Activated naive CD4-positive, alpha-beta T cell treated with anti-CD3 and anti-CD28 coated beads, Interleukin-2, amount 10 ng/mL, durations not matched to agents 7 days and 5 days (primary cell): ENCODE results near the gene KRT6B.
"Not testable (repeated sequence)": the region's sequence is repeated elsewhere in the genome, so short reads cannot be mapped to it uniquely, and the experiment has no call there.

Experiments
- CTCF ChIA-PET: fragments of 350-600 bp; sonication (Branson Sonifier 250); formaldehyde crosslinking; loops from one replicate; lab custom pipeline; 2021; ENCODE audit warnings: antibody characterized with exemption; lab: Charles Lee
- DNase-seq: peaks from one replicate; pipeline ENCODE4 v3.0.0-alpha.2; 2020
- H3K27ac Mint-ChIP-seq: one replicate; pipeline ENCODE4 v1.8.0; 2021; ENCODE audit warnings: mild to moderate bottlenecking, moderate library complexity, mixed read lengths
- H3K27me3 Mint-ChIP-seq: one replicate; pipeline ENCODE4 v1.8.0; 2021; ENCODE audit warnings: mild to moderate bottlenecking, mixed read lengths
- H3K36me3 Mint-ChIP-seq: one replicate; pipeline ENCODE4 v1.8.0; 2021; ENCODE audit warnings: mixed read lengths
- H3K4me1 Mint-ChIP-seq: one replicate; pipeline ENCODE4 v1.8.0; 2021; ENCODE audit warnings: mixed read lengths
- H3K4me3 Mint-ChIP-seq: one replicate; pipeline ENCODE4 v1.8.0; 2021; ENCODE audit warnings: mild to moderate bottlenecking, moderate library complexity, mixed read lengths
- H3K9me3 Mint-ChIP-seq: one replicate; pipeline ENCODE4 v1.8.0; 2021; ENCODE audit warnings: mixed read lengths

Gene KRT6B

GRCh38 chr12:52487744-52488443, 35.9 kb upstream of the KRT6B start:
- H3K4me3 Mint-ChIP-seq, H3K4me1 Mint-ChIP-seq, DNase-seq, H3K36me3 Mint-ChIP-seq, CTCF ChIA-PET, H3K9me3 Mint-ChIP-seq, H3K27ac Mint-ChIP-seq: not testable (repeated sequence)
- peaks cover 53% of the 10 kb centered on the region for H3K27me3 Mint-ChIP-seq

- H3K9me3 Mint-ChIP-seq, result peaks cover 4% of the 10 kb centered on the region
- DNase-seq, result no peak
- H3K36me3 Mint-ChIP-seq, result no peaks in the 10 kb centered on the region
- peaks cover 52% of the 10 kb centered on the region for H3K27me3 Mint-ChIP-seq
- no peaks in the 10 kb centered on the region for H3K4me1 Mint-ChIP-seq
- no peak overlapping the region for H3K4me3 Mint-ChIP-seq
- no peak overlapping the region for H3K27ac Mint-ChIP-seq
- CTCF ChIA-PET, result no interaction called here
These were observed 35.3 kb upstream of the KRT6B start for GRCh38 chr12:52487211-52487610.

- peaks cover 4% of the 10 kb centered on the region for H3K9me3 Mint-ChIP-seq
- H3K27ac Mint-ChIP-seq, result no peak overlapping the region
- no peaks in the 10 kb centered on the region for H3K36me3 Mint-ChIP-seq
- H3K4me3 Mint-ChIP-seq, result no peak overlapping the region
- CTCF ChIA-PET, result no interaction called here
- no peaks in the 10 kb centered on the region for H3K4me1 Mint-ChIP-seq
- H3K27me3 Mint-ChIP-seq, result peaks cover 51% of the 10 kb centered on the region
- no peak for DNase-seq
These were observed 34.5 kb upstream of the KRT6B start for GRCh38 chr12:52486166-52487105.

- CTCF ChIA-PET, result no interaction called here
- Mint-ChIP-seq H3K9me3 (peaks cover 4% of the 10 kb centered on the region), H3K4me1 (no peaks in the 10 kb centered on the region), H3K4me3 (no peak overlapping the region), H3K36me3 (no peaks in the 10 kb centered on the region), H3K27ac (no peak overlapping the region), H3K27me3 (peaks cover 35% of the 10 kb centered on the region)
- DNase-seq, result no peak
These were observed 28.1 kb upstream of the KRT6B start for GRCh38 chr12:52480073-52480472.

GRCh38 chr12:52477651-52478050, 25.7 kb upstream of the KRT6B start:
- Mint-ChIP-seq H3K9me3 (no peaks in the 10 kb centered on the region), H3K4me1 (no peaks in the 10 kb centered on the region), H3K4me3 (no peak overlapping the region), H3K27ac (no peak overlapping the region), H3K36me3 (no peaks in the 10 kb centered on the region), H3K27me3 (peaks cover 25% of the 10 kb centered on the region)
- DNase-seq, result no peak
- CTCF ChIA-PET, result no interaction called here

- Mint-ChIP-seq H3K27me3 (peaks cover 14% of the 10 kb centered on the region), H3K9me3 (no peaks in the 10 kb centered on the region), H3K36me3 (no peaks in the 10 kb centered on the region), H3K4me1 (no peaks in the 10 kb centered on the region), H3K27ac (no peak overlapping the region), H3K4me3 (no peak overlapping the region)
- CTCF ChIA-PET, result no interaction called here
- DNase-seq, result no peak
These were observed 22.3 kb upstream of the KRT6B start for GRCh38 chr12:52474212-52474611.

- DNase-seq, result no peak
- CTCF ChIA-PET, result no interaction called here
These were observed 21.8 kb upstream of the KRT6B start, which contains the start of gene KRT6C for GRCh38 chr12:52473768-52474167. KRT6C (minus strand) TSS chr12:52473805; CDS start chr12:52473737, 68 bp downstream.

GRCh38 chr12:52469853-52470252, 17.9 kb upstream of the KRT6B start:
- Mint-ChIP-seq H3K9me3 (no peaks in the 10 kb centered on the region), H3K36me3 (no peaks in the 10 kb centered on the region), H3K4me1 (no peaks in the 10 kb centered on the region), H3K27me3 (peaks cover 24% of the 10 kb centered on the region), H3K27ac (no peak overlapping the region), H3K4me3 (no peak overlapping the region)
- DNase-seq, result no peak
- CTCF ChIA-PET, result interaction anchor here (0.6 kb wide), 1 partner anchor 414 kb away, joined by 3 read pairs; no protein-coding TSS in a partner anchor

More at GRCh38 chr12:52473768-52474167, 21.8 kb upstream of the KRT6B start, which contains the start of gene KRT6C:
- Mint-ChIP-seq H3K27me3 (peaks cover 16% of the 10 kb centered on the region), H3K27ac (no peak within 1 kb of the TSS), H3K36me3 (no peaks in the 10 kb centered on the region), H3K4me3 (no peak within 1 kb of the TSS), H3K9me3 (no peaks in the 10 kb centered on the region), H3K4me1 (no peaks in the 10 kb centered on the region)

- Mint-ChIP-seq H3K9me3 (no peaks in the 10 kb centered on the region), H3K36me3 (no peaks in the 10 kb centered on the region), H3K27me3 (peaks cover 20% of the 10 kb centered on the region), H3K4me3 (no peak overlapping the region), H3K27ac (no peak overlapping the region), H3K4me1 (no peaks in the 10 kb centered on the region)
- DNase-seq, result no peak
- CTCF ChIA-PET, result no interaction called here
These were observed 13.0 kb upstream of the KRT6B start for GRCh38 chr12:52464897-52465296.

- H3K27ac Mint-ChIP-seq, result no peak overlapping the region
- CTCF ChIA-PET, result interaction anchor here (0.6 kb wide), 1 partner anchor 1340 kb away, joined by 3 read pairs; no protein-coding TSS in a partner anchor
These were observed 9.7 kb upstream of the KRT6B start for GRCh38 chr12:52461693-52462092.

GRCh38 chr12:52458861-52459260, 6.9 kb upstream of the KRT6B start:
- H3K9me3 Mint-ChIP-seq, result no peaks in the 10 kb centered on the region

More at GRCh38 chr12:52461693-52462092, 9.7 kb upstream of the KRT6B start:
- no peaks in the 10 kb centered on the region for H3K9me3 Mint-ChIP-seq
- no peak overlapping the region for H3K4me3 Mint-ChIP-seq
- peaks cover 13% of the 10 kb centered on the region for H3K27me3 Mint-ChIP-seq
- no peaks in the 10 kb centered on the region for H3K4me1 Mint-ChIP-seq
- no peak for DNase-seq
- no peaks in the 10 kb centered on the region for H3K36me3 Mint-ChIP-seq

GRCh38 chr12:52455821-52456220, 3.9 kb upstream of the KRT6B start:
- DNase-seq, result no peak
- Mint-ChIP-seq H3K36me3 (no peaks in the 10 kb centered on the region), H3K27ac (no peak overlapping the region), H3K4me3 (no peak overlapping the region), H3K4me1 (no peaks in the 10 kb centered on the region), H3K27me3 (peaks cover 14% of the 10 kb centered on the region), H3K9me3 (no peaks in the 10 kb centered on the region)
- CTCF ChIA-PET, result no interaction called here

More at GRCh38 chr12:52458861-52459260, 6.9 kb upstream of the KRT6B start:
- Mint-ChIP-seq H3K36me3 (no peaks in the 10 kb centered on the region), H3K27ac (no peak overlapping the region), H3K27me3 (peaks cover 10% of the 10 kb centered on the region), H3K4me1 (no peaks in the 10 kb centered on the region), H3K4me3 (no peak overlapping the region)
- DNase-seq, result no peak
- CTCF ChIA-PET, result no interaction called here

- H3K4me1 Mint-ChIP-seq, result no peaks in the 10 kb centered on the region
- no peak for DNase-seq
- CTCF ChIA-PET, result no interaction called here
- no peaks in the 10 kb centered on the region for H3K9me3 Mint-ChIP-seq
- no peak overlapping the region for H3K4me3 Mint-ChIP-seq
- no peak overlapping the region for H3K27ac Mint-ChIP-seq
- H3K36me3 Mint-ChIP-seq, result no peaks in the 10 kb centered on the region
- H3K27me3 Mint-ChIP-seq, result peaks cover 22% of the 10 kb centered on the region
These were observed 2.7 kb upstream of the KRT6B start for GRCh38 chr12:52454411-52455201.

GRCh38 chr12:52448228-52448627, 3.7 kb downstream of the KRT6B start:
- Mint-ChIP-seq H3K27me3 (peaks cover 61% of the 10 kb centered on the region), H3K4me3 (no peak overlapping the region), H3K27ac (no peak overlapping the region), H3K36me3 (no peaks in the 10 kb centered on the region), H3K4me1 (no peaks in the 10 kb centered on the region), H3K9me3 (no peaks in the 10 kb centered on the region)
- DNase-seq, result no peak
- CTCF ChIA-PET, result no interaction called here
